ENCODE results near the gene EFEMP2. TPM values are rescaled to one million over a fixed set of nuclear protein-coding genes. Genes with fewer than 3 reads are reported as not detected.

EFEMP2 gene
- total RNA-seq, 1 experiment from 2014 or later, result 31.2 TPM

GRCh38 chr11:65918211-65919140 is 45.9 kb upstream of the EFEMP2 start, which contains the start of gene C11orf68:
TSS of gene C11orf68 (minus strand) at chr11:65919062. CDS start at chr11:65919031, 31 bp downstream.
- intact Hi-C loops (cut with micrococcal nuclease; ENCODE audit: unreplicated experiment), result no loop called here
- CTCF ChIA-PET, result interaction anchor here (0.5 to 0.6 kb wide), 2 partner anchors 30 to 140 kb away, joined by 4 to 6 read pairs; partner anchors contain the start of gene FIBP
- no peak for TF ChIP-seq EZH2 (IDR thresholded peaks at IDR 0.05; ENCODE audit: borderline replicate concordance, low read depth, low read length, poor library complexity, severe bottlenecking)
- TF ChIP-seq CTCF (conservative IDR thresholded peaks at IDR 0.05; ENCODE audit: low read depth, low read length), result no peak

GRCh38 chr11:65917434-65918210 is 45.0 kb upstream of the EFEMP2 start:
- H3K27ac ChIP-seq (ENCODE audit: low read depth, low read length, poor library complexity, severe bottlenecking), result peak overlapping the region; percentile 91
- no TSS peak for BruUV-seq (replicated peaks)
- no peaks in the 10 kb centered on the region for H3K27me3 ChIP-seq (replicated peaks; ENCODE audit: insufficient read depth, low read depth, low read length, poor library complexity)
- ChIA-PET CTCF (interaction anchor here (0.5 to 0.6 kb wide), 2 partner anchors 30 to 141 kb away, joined by 4 to 6 read pairs; partner anchors contain the start of gene FIBP), POLR2A (ENCODE audit: low non-redundant PET) (no interaction called here)
- H3K4me3 ChIP-seq (ENCODE audit: low read depth, low read length, poor library complexity, severe bottlenecking), result peak overlapping the region; percentile 83
- H3K36me3 ChIP-seq (ENCODE audit: insufficient read depth, low read length, poor library complexity, severe bottlenecking), result peaks cover 8% of the 10 kb centered on the region
- intact Hi-C loops (cut with micrococcal nuclease; ENCODE audit: unreplicated experiment), result no loop called here
- TF ChIP-seq EZH2 (IDR thresholded peaks at IDR 0.05; ENCODE audit: borderline replicate concordance, low read depth, low read length, poor library complexity, severe bottlenecking), result no peak
- TF ChIP-seq CTCF (conservative IDR thresholded peaks at IDR 0.05; ENCODE audit: low read depth, low read length), result no peak
- DNase-seq (ENCODE audit: low spot score), result no peak
- H3K4me1 ChIP-seq (ENCODE audit: insufficient read depth, low read length, poor library complexity, severe bottlenecking), result peaks cover 32% of the 10 kb centered on the region
- H3K9me3 ChIP-seq (ENCODE audit: low read depth, low read length, poor library complexity, severe bottlenecking), result no peaks in the 10 kb centered on the region

More at GRCh38 chr11:65918211-65919140, 45.9 kb upstream of the EFEMP2 start, which contains the start of gene C11orf68:
- H3K27me3 ChIP-seq (replicated peaks; ENCODE audit: insufficient read depth, low read depth, low read length, poor library complexity), result no peaks in the 10 kb centered on the region
- peaks cover 32% of the 10 kb centered on the region for H3K4me1 ChIP-seq (ENCODE audit: insufficient read depth, low read length, poor library complexity, severe bottlenecking)
- peak; percentile 47 for DNase-seq (ENCODE audit: low spot score)
- peak within 1 kb of the TSS; percentile 83 for H3K4me3 ChIP-seq (ENCODE audit: low read depth, low read length, poor library complexity, severe bottlenecking)
- BruUV-seq (replicated peaks), result TSS peak; percentile 60
- peaks cover 12% of the 10 kb centered on the region for H3K36me3 ChIP-seq (ENCODE audit: insufficient read depth, low read length, poor library complexity, severe bottlenecking)
- peak within 1 kb of the TSS; percentile 91 for H3K27ac ChIP-seq (ENCODE audit: low read depth, low read length, poor library complexity, severe bottlenecking)
- H3K9me3 ChIP-seq (ENCODE audit: low read depth, low read length, poor library complexity, severe bottlenecking), result no peaks in the 10 kb centered on the region
- POLR2A ChIA-PET (ENCODE audit: low non-redundant PET), result no interaction called here

GRCh38 chr11:65917077-65917433 is 44.5 kb upstream of the EFEMP2 start:
- POLR2A ChIA-PET (ENCODE audit: low non-redundant PET), result no interaction called here
- Histone ChIP-seq H3K4me3 (ENCODE audit: low read depth, low read length, poor library complexity, severe bottlenecking) (no peak overlapping the region), H3K27ac (ENCODE audit: low read depth, low read length, poor library complexity, severe bottlenecking) (no peak overlapping the region), H3K9me3 (ENCODE audit: low read depth, low read length, poor library complexity, severe bottlenecking) (no peaks in the 10 kb centered on the region), H3K36me3 (ENCODE audit: insufficient read depth, low read length, poor library complexity, severe bottlenecking) (peaks cover 3% of the 10 kb centered on the region), H3K27me3 (replicated peaks; ENCODE audit: insufficient read depth, low read depth, low read length, poor library complexity) (no peaks in the 10 kb centered on the region), H3K4me1 (ENCODE audit: insufficient read depth, low read length, poor library complexity, severe bottlenecking) (peaks cover 35% of the 10 kb centered on the region)
- no peak for TF ChIP-seq EZH2 (IDR thresholded peaks at IDR 0.05; ENCODE audit: borderline replicate concordance, low read depth, low read length, poor library complexity, severe bottlenecking)
- no peak for TF ChIP-seq CTCF (conservative IDR thresholded peaks at IDR 0.05; ENCODE audit: low read depth, low read length)
- CTCF ChIA-PET, result no interaction called here
- intact Hi-C loops (cut with micrococcal nuclease; ENCODE audit: unreplicated experiment), result no loop called here
- BruUV-seq (replicated peaks), result no TSS peak
- DNase-seq (ENCODE audit: low spot score), result no peak

Data from A673 (cell line).